NCI-H524 treated with DMSO at 0.1 percent for 48 hours (cell line): ENCODE data around the gene RHD.
"Not testable (repeated sequence)": the region's sequence is repeated elsewhere in the genome, so short reads cannot be mapped to it uniquely, and the experiment has no call there.

Experiments used
- DNase-seq: peaks from one replicate; lab custom pipeline; 2025; lab: John Stamatoyannopoulos, UW

The RHD gene

GRCh38 chr1:25308168-25308567, 35.9 kb downstream of the RHD start:
- DNase-seq, result not testable (repeated sequence)

DNA sequence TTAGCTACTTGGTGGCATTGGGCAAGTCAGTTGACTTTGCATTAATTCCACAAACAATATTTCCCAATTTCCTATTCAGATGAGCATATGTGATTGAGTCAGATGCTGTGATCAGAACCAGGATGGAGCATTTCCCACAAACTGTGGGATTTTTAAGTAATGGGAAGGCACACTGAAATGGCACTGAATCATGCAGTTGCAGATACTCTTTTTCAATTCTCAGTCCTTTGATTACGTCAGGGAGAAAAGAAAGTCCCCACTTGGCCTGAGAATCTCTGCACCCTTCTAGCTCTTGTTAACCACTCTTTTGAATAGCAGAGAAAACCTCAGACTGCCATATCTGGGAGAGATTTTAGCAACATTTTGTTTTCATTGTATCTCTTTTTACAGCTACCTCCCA, 36.8 kb downstream of the RHD start:
- not testable (repeated sequence) for DNase-seq

- DNase-seq, result not testable (repeated sequence)
These were observed 37.2 kb downstream of the RHD start for GRCh38 chr1:25309486-25309885.

- DNase-seq, result not testable (repeated sequence)
These were observed 40.6 kb downstream of the RHD start for GRCh38 chr1:25312806-25313470.

DNA sequence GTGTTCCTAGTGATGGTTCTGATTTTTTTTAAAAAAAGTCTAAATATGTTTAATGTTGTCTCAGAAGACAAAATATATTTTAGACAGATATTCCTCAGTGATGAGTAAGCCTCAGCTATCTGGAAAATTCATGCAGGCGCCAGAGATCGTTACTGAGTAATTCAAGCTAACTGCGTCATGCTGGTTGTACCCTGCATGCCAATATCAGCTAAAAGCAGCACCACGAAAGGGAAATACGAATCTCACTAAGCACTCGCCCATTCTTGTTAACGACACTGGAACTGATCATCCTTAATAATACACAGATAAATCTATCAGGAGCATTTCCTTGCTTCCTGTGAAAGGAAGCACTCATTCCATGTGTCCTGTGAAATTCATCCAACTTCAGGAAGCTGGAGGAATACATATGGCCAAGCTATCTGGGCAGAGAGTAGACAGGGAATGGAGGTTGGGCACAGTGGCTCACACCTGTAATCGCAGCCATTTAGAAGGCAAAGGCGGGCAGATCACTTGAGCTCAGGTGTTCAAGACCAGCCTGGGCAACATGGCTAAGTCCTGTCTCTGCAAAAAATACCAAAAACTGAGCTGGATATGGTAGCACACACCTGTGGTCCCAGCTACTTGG, 48.1 kb downstream of the RHD start:
- DNase-seq, result not testable (repeated sequence)

- DNase-seq, result not testable (repeated sequence)
These were observed 49.8 kb downstream of the RHD start for GRCh38 chr1:25322127-25322526.

DNA sequence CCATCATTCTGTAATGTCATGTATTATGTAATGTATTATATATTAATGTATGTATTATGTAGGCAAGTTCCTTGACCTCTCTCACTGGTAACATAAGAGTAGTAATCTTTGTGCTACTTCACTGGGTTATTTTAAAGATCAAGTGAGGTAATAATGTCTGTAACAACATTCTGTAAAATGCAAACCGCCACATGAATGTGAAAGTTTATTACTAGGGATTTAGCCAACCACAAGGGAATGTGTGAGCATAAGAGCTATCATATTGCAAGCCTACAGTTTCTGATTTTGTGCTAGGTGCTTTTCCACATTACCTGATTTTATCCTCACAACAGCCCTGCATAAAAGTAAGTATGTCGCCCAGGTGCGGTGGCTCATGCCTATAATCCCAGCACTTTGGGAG, 52.1 kb downstream of the RHD start:
- DNase-seq, result not testable (repeated sequence)

DNA sequence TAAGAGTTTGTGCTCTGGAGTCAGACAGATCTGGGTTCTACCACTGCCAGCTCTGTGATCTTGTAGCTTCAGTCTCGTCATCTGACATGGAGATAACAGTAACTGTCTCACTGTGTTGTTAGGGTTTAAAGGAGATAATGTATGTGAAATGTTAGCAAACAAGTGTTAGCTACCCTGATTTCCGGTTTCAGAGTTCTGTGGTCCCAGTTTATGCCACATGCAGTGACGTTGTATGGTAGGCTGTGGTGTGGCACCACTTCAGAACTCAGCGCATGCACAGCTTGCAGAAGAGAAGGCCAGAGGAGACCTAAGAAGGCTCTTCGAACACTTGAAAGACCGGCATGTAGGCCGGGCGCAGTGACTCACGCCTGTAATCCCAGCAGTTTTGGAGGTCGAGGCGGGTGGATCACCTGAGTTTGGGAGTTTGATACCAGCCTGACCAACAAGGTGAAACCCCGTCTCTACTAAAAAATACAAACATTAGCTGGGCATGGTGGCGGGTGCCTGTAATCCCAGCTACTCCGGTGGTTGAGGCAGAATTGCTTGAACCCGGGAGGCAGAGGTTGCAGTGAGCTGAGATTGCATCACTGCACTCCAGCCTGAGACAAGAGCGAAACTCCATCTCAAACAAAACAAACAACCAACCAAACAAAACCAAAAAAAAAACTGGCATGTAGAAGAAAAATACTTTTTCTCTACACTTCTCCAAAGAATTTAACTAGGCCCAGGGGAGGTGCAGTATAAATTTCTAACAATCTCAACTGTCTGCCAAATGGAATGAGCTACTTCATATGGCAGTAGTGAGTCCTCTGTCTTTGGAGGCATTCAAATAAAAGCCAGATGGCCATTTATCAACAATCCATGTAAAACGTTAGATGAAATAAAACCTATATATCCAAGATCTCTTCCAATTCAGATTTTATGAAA, 55.8 kb downstream of the RHD start:
- not testable (repeated sequence) for DNase-seq

GRCh38 chr1:25328791-25329185, 56.5 kb downstream of the RHD start:
- DNase-seq, result not testable (repeated sequence)

- not testable (repeated sequence) for DNase-seq
These were observed 57.0 kb downstream of the RHD start for GRCh38 chr1:25329336-25329735.

GRCh38 chr1:25329950-25330349, 57.6 kb downstream of the RHD start:
- not testable (repeated sequence) for DNase-seq

DNA sequence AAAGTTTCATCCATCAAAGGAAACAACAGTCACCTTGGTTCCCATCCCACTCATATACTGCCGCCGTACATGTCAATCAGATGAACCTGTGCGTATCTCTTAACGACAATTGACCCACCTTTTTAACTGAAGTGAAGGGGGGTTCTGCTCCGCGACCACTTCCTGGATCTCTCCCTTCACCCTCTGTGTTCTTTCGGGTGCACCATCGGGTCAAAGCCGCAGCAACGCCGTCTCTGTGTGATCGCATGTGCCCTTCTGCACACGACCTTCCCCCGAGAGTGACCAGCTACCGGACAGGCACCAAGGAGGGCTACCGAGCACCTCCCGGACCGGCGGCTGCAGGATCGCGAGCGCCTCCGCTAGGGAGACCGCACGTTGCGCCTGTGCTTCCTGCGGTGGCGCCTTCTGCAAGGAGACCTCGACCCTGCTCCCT, 64.6 kb downstream of the RHD start:
- DNase-seq, result not testable (repeated sequence)

DNA sequence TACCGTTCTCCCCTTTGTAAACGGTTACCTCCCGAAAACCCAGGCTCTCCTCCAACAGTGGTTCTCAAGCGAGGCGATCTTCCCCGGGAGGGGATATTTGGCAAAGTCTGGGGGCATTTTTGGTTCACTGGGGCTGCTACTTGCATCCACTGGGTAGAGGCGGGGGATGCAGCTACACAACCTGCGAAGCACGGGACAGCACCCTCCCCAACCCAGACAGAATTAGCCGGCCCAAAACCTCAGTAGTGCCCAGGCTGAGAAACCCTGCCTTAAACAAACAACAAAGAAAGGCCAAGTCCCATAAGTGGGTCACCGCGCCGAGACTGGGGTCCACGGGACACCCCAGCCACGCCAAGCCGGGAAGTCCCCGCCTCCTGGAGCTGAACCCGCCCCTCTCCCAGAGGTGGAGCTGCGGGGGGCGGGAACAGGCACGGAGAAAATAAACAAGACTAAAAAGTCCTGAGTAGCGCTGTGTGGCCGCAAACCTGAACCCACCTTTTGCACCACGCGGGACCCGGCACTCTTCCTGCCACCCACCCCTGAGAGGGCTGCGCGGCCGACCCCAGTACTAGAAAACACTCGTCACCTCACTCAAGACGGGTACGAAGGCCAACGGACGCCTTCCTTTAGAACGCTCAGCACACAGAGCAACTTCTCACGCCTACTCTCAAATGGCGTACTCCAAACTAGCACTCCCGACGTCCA, 65.3 kb downstream of the RHD start:
- DNase-seq, result not testable (repeated sequence)

DNA sequence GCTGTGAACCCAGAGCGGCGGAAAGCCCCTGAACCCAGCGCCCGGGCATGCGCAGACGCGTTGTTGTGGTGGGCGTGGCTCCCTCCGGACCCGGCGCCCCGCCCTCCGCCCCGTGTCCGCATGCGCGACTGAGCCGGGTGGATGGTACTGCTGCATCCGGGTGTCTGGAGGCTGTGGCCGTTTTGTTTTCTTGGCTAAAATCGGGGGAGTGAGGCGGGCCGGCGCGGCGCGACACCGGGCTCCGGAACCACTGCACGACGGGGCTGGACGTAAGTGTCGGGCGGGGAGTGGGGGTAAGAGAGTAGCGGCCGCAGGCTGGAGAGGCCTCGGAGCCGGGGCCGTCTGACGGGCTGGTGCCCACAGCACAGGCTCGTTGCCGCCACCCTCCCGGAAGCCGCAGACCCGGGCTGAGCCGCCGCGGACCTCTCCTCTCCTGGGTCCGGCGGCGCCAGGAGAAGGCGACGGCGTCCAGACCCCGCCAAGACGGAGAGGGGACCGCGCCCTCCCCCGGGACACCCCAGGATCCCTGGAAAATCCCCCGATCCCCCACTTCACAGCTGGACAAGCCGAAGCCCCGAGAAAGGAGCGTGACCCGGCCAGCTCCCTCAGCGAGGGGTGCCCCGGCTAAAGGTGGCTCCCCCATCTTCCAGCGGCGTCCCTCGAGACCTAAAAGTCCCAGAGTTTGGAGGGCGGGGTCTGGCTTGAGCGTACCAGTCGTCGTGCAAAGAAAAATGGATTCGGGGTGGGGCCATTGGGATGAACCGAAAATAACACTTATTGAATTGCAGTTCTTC, 66.1 kb downstream of the RHD start, which contains the start of gene TMEM50A:
TSS of gene TMEM50A (plus strand) at position 147 of the 794 bp plus-strand sequence. CDS start 2,153 bp downstream, outside the sequence.
- DNase-seq, result peak; percentile 45

DNA sequence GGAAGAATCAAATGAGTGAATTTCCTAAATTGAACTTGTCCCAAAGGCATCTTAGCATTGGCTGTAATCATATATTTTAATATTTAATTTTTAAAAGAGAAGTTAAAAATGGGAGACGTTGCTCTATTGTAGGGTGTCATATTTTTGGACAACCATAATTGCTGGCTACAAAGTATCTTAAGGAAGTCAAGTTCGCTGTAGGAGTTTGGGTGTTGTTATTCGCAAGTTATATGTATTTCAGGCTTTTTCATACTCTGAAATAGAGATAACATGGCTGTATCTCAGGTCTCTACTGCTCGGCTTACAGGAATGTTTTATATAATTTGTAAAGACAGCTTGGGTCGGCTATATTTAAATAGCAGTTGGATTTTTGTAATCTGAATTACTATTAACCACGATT, 66.7 kb downstream of the RHD start:
- DNase-seq, result no peak

DNA sequence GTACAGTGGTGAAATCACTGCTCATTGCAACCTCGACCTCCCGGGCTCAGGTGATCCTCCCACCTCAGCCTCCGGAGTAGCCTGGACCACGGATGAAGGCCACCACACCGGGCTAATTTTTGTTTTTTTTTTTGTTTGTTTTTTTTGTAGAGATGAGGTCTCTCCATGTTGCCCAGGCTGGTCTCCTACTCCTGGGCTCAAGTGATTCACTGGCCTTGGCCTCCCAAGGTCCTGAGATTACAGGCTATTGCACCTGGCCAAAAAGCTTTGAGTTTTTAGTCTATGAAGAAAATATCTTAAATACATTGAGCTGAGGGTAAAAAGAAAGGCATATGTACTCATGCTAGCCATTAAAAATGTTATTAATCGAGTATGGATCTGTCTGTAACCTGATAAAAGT, 69.4 kb downstream of the RHD start:
- DNase-seq, result no peak

DNA sequence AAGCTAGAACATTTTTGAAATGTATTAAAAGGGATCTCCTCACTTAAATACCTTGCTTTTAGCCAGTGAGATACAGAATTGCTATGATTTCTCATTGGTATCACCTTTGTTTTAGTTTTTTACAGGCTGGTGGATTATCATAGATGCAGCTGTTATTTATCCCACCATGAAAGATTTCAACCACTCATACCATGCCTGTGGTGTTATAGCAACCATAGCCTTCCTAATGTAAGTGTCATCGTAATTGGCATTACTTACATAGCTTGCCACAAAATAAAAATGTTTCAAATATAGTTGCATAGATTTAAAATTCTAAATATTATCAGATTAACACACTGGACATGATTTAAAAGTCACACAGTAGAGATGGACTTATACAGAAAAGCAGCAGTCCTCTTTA, 70.5 kb downstream of the RHD start:
- DNase-seq, result no peak

GRCh38 chr1:25343872-25344271, 71.6 kb downstream of the RHD start:
- no peak for DNase-seq

DNA sequence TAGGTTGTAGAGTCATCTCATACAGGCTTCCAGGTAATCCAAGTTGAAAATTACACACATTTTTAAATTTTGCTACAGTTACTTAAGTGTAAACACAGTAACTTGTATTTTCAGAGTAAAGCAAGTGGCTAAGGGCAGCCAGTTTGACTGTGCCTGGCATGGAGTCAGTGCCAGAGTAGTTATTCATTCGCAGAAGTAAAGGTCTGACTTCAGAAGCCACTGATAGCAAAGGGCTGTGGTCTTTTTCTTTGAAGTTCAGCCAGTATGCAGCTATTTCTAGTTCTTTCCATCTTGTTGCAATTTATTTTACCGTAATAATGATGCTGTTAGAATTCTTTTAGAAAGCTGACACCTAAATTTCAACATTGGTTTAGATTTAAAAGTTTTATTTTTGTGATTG, 75.2 kb downstream of the RHD start:
- DNase-seq, result no peak

DNA sequence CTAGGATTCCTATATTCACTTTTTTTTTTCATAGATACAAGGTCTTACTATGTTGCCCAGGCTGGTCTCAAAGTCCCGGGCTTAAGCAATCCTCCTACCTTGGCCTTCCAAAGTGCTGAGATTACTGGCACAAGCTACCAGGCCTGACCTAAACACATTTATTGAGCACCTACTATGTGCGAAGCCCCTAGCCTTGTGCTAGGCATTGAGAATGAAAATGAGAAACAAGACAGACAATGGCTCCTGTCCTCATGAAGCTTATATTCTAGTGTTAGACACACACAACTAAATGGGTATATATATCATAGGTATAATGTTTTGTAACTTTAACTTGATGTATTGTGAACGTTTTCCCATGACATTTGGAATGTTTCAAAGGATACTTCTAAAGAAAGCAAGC, 77.3 kb downstream of the RHD start:
- DNase-seq, result no peak

GRCh38 chr1:25355841-25356395, 83.6 kb downstream of the RHD start:
- DNase-seq, result no peak
